NT2/D1 (cell line): Measurements from ENCODE around the gene ACOXL.

Experiments used
- DNase-seq: peaks from one replicate; pipeline ENCODE4 v3.0.0-alpha.2; 2011; ENCODE audit warnings: low read depth, low spot score
- H3K27me3 ChIP-seq: 2 replicates; pipeline ENCODE4 v1.6.0; 2011; ENCODE audit warnings: mild to moderate bottlenecking; ENCODE audit not compliant: insufficient read length, insufficient read depth
- H3K36me3 ChIP-seq: 2 replicates; pipeline ENCODE4 v1.6.1; 2011; ENCODE audit warnings: mild to moderate bottlenecking, low read length, mixed read lengths; ENCODE audit not compliant: insufficient read depth, insufficient read length
- H3K4me1 ChIP-seq: 2 replicates; pipeline ENCODE4 v1.5.1; 2011; ENCODE audit not compliant: insufficient read depth, insufficient read length
- H3K4me3 ChIP-seq: 2 replicates; pipeline ENCODE4 v1.5.1; 2011; ENCODE audit warnings: low read depth; ENCODE audit not compliant: insufficient read length
- H3K9ac ChIP-seq: 2 replicates; pipeline ENCODE4 v1.6.0; 2011; ENCODE audit warnings: low read depth; ENCODE audit not compliant: insufficient read length
- H3K9me3 ChIP-seq: 2 replicates; pipeline ENCODE4 v1.5.1; 2011; ENCODE audit warnings: mild to moderate bottlenecking, low read length; ENCODE audit not compliant: insufficient read depth
- SUZ12 ChIP-seq: IDR thresholded peaks from 2 replicates; pipeline ENCODE4 v1.6.1; 2011; ENCODE audit not compliant: insufficient read length, insufficient read depth; ENCODE audit errors: extremely low read depth
- YY1 ChIP-seq: IDR thresholded peaks from 2 replicates; pipeline ENCODE4 v1.6.1; 2011; ENCODE audit not compliant: insufficient read length, insufficient read depth
- ZNF274 ChIP-seq: IDR thresholded peaks from 2 replicates; pipeline ENCODE4 v1.6.1; 2011; ENCODE audit warnings: mild to moderate bottlenecking, low read depth, low read length

ACOXL gene

GRCh38 chr2:110997331-110998045 is 265.1 kb downstream of the ACOXL start:
- DNase-seq: no peak
- Histone ChIP-seq H3K9ac (no peak overlapping the region), H3K4me1 (no peaks in the 10 kb centered on the region), H3K4me3 (no peak overlapping the region), H3K9me3 (no peaks in the 10 kb centered on the region; the same call in 1 of the 2 replicates), H3K27me3 (no peaks in the 10 kb centered on the region), H3K36me3 (no peaks in the 10 kb centered on the region)
- TF ChIP-seq YY1: no peak
- TF ChIP-seq ZNF274: no peak
- TF ChIP-seq SUZ12: no peak

- TF ChIP-seq ZNF274: no peak
- no peak for TF ChIP-seq YY1
- TF ChIP-seq SUZ12: no peak
Measured at GRCh38 chr2:110998311-110998710, 265.9 kb downstream of the ACOXL start.

GRCh38 chr2:110999626-111000025 is 267.3 kb downstream of the ACOXL start:
- Histone ChIP-seq H3K4me1 (no peaks in the 10 kb centered on the region), H3K9me3 (no peaks in the 10 kb centered on the region; the same call in 1 of the 2 replicates), H3K36me3 (no peaks in the 10 kb centered on the region), H3K9ac (no peak overlapping the region), H3K4me3 (no peak overlapping the region), H3K27me3 (no peaks in the 10 kb centered on the region)
- no peak for TF ChIP-seq YY1
- no peak for TF ChIP-seq ZNF274
- TF ChIP-seq SUZ12: no peak
- no peak for DNase-seq

More at GRCh38 chr2:110998311-110998710, 265.9 kb downstream of the ACOXL start:
- Histone ChIP-seq H3K9me3 (no peaks in the 10 kb centered on the region; the same call in 1 of the 2 replicates), H3K36me3 (no peaks in the 10 kb centered on the region), H3K9ac (no peak overlapping the region), H3K27me3 (no peaks in the 10 kb centered on the region), H3K4me1 (no peaks in the 10 kb centered on the region), H3K4me3 (no peak overlapping the region)
- no peak for DNase-seq

- Histone ChIP-seq H3K4me3 (no peak overlapping the region), H3K9me3 (no peaks in the 10 kb centered on the region), H3K27me3 (no peaks in the 10 kb centered on the region), H3K9ac (no peak overlapping the region), H3K4me1 (no peaks in the 10 kb centered on the region), H3K36me3 (no peaks in the 10 kb centered on the region)
- TF ChIP-seq SUZ12 (no peak), ZNF274 (no peak), YY1 (no peak)
- DNase-seq: no peak
Measured at GRCh38 chr2:111005307-111005706, 272.9 kb downstream of the ACOXL start.

- Histone ChIP-seq H3K4me1 (no peaks in the 10 kb centered on the region), H3K4me3 (no peak overlapping the region), H3K27me3 (no peaks in the 10 kb centered on the region), H3K36me3 (no peaks in the 10 kb centered on the region), H3K9ac (no peak overlapping the region), H3K9me3 (no peaks in the 10 kb centered on the region)
- TF ChIP-seq YY1 (no peak), ZNF274 (no peak), SUZ12 (no peak)
- no peak for DNase-seq
Measured at GRCh38 chr2:111005821-111006220, 273.4 kb downstream of the ACOXL start.

- Histone ChIP-seq H3K4me3 (no peak overlapping the region), H3K9ac (no peak overlapping the region), H3K27me3 (no peaks in the 10 kb centered on the region), H3K4me1 (no peaks in the 10 kb centered on the region), H3K36me3 (no peaks in the 10 kb centered on the region), H3K9me3 (peaks cover 7% of the 10 kb centered on the region; the same call in 1 of the 2 replicates)
- TF ChIP-seq YY1 (no peak), ZNF274 (no peak), SUZ12 (no peak)
- DNase-seq: no peak
Measured at GRCh38 chr2:111007757-111008688, 275.6 kb downstream of the ACOXL start.

- Histone ChIP-seq H3K36me3 (no peaks in the 10 kb centered on the region), H3K4me1 (no peaks in the 10 kb centered on the region), H3K4me3 (no peak overlapping the region), H3K9ac (no peak overlapping the region), H3K9me3 (peaks cover 7% of the 10 kb centered on the region; the same call in 1 of the 2 replicates), H3K27me3 (no peaks in the 10 kb centered on the region)
- DNase-seq: no peak
- no peak for TF ChIP-seq ZNF274
- TF ChIP-seq SUZ12: no peak
- TF ChIP-seq YY1: no peak
Measured at GRCh38 chr2:111011218-111011617, 278.8 kb downstream of the ACOXL start.
